ENCODE measurements around the gene ATP13A4.

Gene ATP13A4

DNA sequence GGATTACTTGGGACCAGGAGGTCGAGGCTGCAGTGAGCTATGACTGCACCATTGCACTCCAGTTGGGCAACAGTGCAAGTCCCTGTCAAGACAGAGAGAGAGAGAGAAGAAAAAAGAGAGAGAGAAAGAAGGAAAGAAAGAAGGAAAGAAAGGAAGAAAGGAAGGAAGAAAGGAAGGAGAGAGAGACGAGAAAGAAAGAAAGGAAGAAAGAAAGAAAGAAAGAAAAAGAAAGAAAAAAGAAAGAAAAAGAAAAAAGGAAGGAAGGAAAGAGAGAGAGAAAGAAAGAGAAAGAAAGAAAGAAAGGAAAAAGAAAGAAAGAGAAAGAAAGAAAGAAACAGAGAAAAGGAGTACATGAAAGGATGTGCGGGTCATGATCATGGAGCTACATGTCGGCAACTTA, 80.2 kb downstream of the ATP13A4 start:
- no peaks in the 10 kb centered on the region for H3K9me3 Mint-ChIP-seq
- H3K27me3 Mint-ChIP-seq, result no peaks in the 10 kb centered on the region
- ATAC-seq (replicated peaks; ENCODE audit: extremely low read depth, poor library complexity, severe bottlenecking) (no peak), DNase-seq (ENCODE audit: low spot score in 2 of 2) (no peak)
- no peaks in the 10 kb centered on the region for H3K4me1 Mint-ChIP-seq
- no peak overlapping the region for H3K4me3 Mint-ChIP-seq
- H3K36me3 Mint-ChIP-seq (ENCODE audit: insufficient read depth), result no peaks in the 10 kb centered on the region
- H3K27ac Mint-ChIP-seq (ENCODE audit: low read depth), result no peak overlapping the region

DNA sequence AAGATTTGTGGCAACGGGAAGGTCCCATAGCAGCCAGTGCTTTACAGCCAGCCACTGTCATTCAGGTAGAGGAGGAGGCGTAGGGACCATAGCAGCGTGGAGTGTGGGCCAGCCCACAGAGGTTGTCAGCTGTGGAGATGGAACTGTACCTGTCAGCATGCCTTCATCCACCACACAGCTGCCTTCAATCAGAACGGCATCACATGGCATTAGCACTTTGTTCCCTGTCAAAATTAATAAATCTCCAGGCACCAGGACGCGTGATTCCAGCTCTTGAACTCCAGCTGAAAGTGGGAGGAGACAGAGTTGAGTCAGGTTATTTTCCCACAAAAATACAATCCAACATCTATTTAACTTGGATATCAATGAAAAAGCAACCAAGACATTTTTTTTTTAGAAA, 84.0 kb downstream of the ATP13A4 start:
- no peak for ATAC-seq (replicated peaks; ENCODE audit: extremely low read depth, poor library complexity, severe bottlenecking)
- Mint-ChIP-seq H3K27ac (ENCODE audit: low read depth) (no peak overlapping the region), H3K4me1 (no peaks in the 10 kb centered on the region), H3K9me3 (no peaks in the 10 kb centered on the region), H3K36me3 (ENCODE audit: insufficient read depth) (no peaks in the 10 kb centered on the region), H3K4me3 (no peak overlapping the region), H3K27me3 (no peaks in the 10 kb centered on the region)
- no peak for DNase-seq (ENCODE audit: low spot score in 2 of 2)

DNA sequence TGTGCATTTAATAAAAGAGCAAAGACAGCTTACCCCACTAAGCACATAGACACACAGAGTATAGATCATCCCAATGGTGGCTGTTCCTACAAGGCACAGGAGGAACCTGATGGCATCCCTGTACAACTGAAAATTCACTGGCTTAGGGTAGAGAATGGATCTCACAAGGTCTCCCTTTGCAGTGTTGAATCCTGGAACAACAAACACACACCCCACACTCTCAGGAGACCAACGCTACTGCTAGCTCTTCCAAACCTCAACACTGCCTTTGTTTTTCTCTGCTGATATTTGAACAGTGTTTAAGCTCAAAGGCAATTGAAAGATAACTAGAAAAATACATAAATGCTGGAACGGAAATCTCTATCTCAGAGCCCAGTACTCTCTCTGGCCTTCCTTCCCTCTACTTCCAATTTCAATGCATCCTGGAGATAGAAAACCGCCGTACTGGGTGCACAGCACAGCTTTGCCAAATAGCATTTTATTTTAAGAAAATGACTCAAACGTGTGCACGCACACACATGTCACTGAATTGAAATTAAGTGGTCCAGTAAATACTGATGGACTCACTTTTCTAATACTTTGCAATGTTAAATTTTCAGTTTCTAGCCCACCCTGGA, 88.6 kb downstream of the ATP13A4 start:
- Mint-ChIP-seq H3K27ac (ENCODE audit: low read depth) (no peak overlapping the region), H3K36me3 (ENCODE audit: insufficient read depth) (no peaks in the 10 kb centered on the region), H3K27me3 (no peaks in the 10 kb centered on the region), H3K4me3 (no peak overlapping the region), H3K4me1 (no peaks in the 10 kb centered on the region), H3K9me3 (no peaks in the 10 kb centered on the region)
- no peak for DNase-seq (ENCODE audit: low spot score in 2 of 2)
- no peak for ATAC-seq (replicated peaks; ENCODE audit: extremely low read depth, poor library complexity, severe bottlenecking)

DNA sequence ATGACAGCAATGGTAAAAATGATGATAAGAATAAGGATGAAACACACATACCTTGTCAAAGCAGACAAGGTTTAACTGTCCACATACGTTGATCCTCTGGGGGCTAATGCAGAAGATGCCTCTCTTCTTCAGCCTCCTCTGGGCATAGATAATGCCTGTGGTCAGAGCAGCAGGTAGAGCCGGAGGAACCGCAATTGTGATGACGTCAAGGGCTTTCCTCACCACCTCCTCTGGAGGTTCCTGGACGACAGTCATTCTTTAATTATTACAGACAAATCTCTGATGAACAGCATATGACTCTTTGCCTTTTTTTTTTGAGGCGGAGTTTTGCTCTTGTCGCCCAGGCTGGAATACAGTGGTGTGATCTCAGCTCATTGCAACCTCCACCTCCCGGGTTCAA, 89.8 kb downstream of the ATP13A4 start:
- Mint-ChIP-seq H3K27ac (ENCODE audit: low read depth) (no peak overlapping the region), H3K9me3 (no peaks in the 10 kb centered on the region), H3K4me3 (no peak overlapping the region), H3K4me1 (no peaks in the 10 kb centered on the region), H3K27me3 (no peaks in the 10 kb centered on the region), H3K36me3 (ENCODE audit: insufficient read depth) (no peaks in the 10 kb centered on the region)
- DNase-seq (ENCODE audit: low spot score in 2 of 2) (no peak), ATAC-seq (replicated peaks; ENCODE audit: extremely low read depth, poor library complexity, severe bottlenecking) (no peak)

DNA sequence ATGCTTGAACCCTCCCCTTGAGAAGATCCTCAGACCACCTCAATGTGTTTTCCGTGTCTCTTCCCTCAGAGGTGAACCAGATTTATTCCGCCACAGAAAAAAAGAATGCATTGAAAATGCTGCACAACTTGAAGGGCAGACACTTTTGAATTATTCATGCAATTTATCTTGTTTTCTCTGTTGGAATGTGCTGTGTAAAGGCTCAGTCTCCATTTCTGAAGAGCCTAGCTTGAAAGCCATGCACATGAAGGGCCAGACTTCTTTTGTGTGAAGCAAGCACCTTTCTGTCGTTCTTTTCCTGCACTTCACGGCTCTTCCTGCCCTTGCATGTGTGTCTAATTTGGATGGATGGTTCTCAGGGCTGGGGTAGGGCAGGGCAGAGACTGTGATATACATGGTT, 97.2 kb downstream of the ATP13A4 start:
- ATAC-seq (replicated peaks; ENCODE audit: extremely low read depth, poor library complexity, severe bottlenecking) (no peak), DNase-seq (ENCODE audit: low spot score in 2 of 2) (no peak)
- Mint-ChIP-seq H3K27ac (ENCODE audit: low read depth) (no peak overlapping the region), H3K4me3 (no peak overlapping the region), H3K36me3 (ENCODE audit: insufficient read depth) (no peaks in the 10 kb centered on the region), H3K27me3 (no peaks in the 10 kb centered on the region), H3K9me3 (no peaks in the 10 kb centered on the region), H3K4me1 (no peaks in the 10 kb centered on the region)

DNA sequence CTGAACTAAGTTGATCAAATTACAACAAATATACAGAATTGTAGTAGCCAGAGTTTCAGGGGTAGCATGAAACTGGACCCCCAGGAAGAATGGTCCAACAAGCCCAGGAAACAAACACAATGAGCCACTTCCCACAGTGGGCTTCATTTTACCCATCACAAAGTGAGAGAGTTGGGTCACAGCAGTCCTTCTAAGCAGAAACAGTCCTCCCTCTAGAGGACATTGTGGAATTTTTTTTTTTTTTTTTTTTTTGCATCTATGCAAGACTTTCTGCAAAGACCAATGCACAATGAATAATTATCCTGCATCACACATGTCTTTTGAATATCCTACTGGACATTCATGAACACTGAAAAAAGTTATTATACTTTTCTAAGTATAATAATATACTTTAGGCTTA, 102.4 kb downstream of the ATP13A4 start:
- H3K4me3 Mint-ChIP-seq, result no peak overlapping the region

DNA sequence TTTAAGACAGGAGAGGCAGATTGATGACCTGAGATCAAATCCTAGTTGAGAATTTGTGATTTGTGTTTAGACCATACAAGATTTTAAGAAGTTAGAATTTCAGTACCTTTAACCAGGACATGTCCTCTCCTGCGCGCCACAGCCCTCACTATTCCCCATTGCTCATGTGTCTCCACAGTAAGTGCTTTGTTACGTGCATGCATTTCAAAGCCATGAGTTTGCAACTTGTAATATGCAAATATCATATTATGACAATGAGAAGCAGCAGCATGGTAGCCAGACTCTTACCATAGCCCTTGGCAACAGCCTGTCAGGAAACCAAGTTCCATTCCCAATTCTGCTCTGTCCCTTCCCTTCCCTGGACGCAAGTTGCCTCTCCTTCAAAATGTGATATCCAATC, 102.8 kb downstream of the ATP13A4 start:
- H3K9me3 Mint-ChIP-seq, result no peaks in the 10 kb centered on the region
- no peaks in the 10 kb centered on the region for H3K36me3 Mint-ChIP-seq (ENCODE audit: insufficient read depth)
- ATAC-seq (replicated peaks; ENCODE audit: extremely low read depth, poor library complexity, severe bottlenecking), result no peak
- no peak overlapping the region for H3K27ac Mint-ChIP-seq (ENCODE audit: low read depth)
- H3K27me3 Mint-ChIP-seq, result no peaks in the 10 kb centered on the region
- no peak overlapping the region for H3K4me3 Mint-ChIP-seq
- no peaks in the 10 kb centered on the region for H3K4me1 Mint-ChIP-seq
- DNase-seq (ENCODE audit: low spot score in 2 of 2), result no peak

More for the DNA sequence above, 102.4 kb downstream of the ATP13A4 start:
- DNase-seq (ENCODE audit: low spot score in 2 of 2) (no peak), ATAC-seq (replicated peaks; ENCODE audit: extremely low read depth, poor library complexity, severe bottlenecking) (no peak)
- no peaks in the 10 kb centered on the region for H3K36me3 Mint-ChIP-seq (ENCODE audit: insufficient read depth)
- H3K9me3 Mint-ChIP-seq, result no peaks in the 10 kb centered on the region
- H3K4me1 Mint-ChIP-seq, result no peaks in the 10 kb centered on the region
- no peak overlapping the region for H3K27ac Mint-ChIP-seq (ENCODE audit: low read depth)
- no peaks in the 10 kb centered on the region for H3K27me3 Mint-ChIP-seq

DNA sequence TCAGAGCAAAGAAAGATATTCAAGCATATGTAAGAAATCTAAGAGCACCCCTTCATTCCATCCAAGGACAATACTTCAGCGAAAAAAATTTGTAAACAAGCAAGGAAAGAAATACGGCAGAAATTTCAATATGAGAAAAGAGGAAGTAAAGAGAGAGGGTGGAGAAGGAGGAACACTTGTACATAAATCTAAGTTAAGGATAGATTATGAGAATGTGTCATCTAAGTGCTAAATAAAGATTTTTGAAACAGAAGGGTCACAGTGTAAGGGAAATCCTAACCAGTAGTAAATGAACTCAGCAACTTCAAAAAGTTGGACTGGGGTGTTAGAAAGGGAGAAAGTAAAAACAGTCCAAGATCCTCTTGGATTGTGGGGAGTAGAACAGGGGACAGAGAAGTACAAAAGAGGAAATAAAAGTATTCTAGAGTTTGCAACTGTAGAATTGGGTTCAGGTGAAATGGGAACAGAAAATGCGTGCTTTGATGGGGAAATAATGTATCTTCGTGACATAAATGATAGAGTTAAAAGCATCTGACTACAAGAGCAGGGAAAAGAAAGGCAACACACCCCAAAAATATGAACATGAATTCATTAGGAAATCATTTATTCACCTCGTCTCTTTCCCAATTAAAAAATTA, 107.6 kb downstream of the ATP13A4 start:
- ATAC-seq (replicated peaks; ENCODE audit: extremely low read depth, poor library complexity, severe bottlenecking), result no peak
- no peak for DNase-seq (ENCODE audit: low spot score in 2 of 2)
- Mint-ChIP-seq H3K4me1 (no peaks in the 10 kb centered on the region), H3K36me3 (ENCODE audit: insufficient read depth) (peaks cover 3% of the 10 kb centered on the region), H3K4me3 (no peak overlapping the region), H3K27ac (ENCODE audit: low read depth) (no peak overlapping the region), H3K9me3 (no peaks in the 10 kb centered on the region), H3K27me3 (no peaks in the 10 kb centered on the region)

DNA sequence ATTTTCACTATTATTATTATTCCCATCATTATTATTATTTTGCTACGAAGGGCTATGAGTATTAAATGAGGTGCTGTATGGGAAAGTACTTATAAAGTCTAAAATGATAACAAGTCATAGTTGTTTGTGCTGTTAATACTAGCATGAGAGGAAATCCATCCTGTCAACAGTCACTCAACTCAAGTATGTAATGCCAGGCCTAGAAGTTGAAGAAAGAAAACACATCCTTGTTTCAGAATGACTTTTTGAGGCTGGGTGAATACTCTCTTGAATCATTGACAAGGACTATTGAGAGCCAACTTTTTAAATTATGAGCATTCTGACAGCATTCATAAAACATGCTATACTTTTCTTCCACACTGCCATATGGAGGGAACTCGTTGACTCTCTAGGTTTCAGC, 115.3 kb downstream of the ATP13A4 start:
- no peak for DNase-seq (ENCODE audit: low spot score in 2 of 2)
- H3K27ac Mint-ChIP-seq (ENCODE audit: low read depth), result no peak overlapping the region
- H3K36me3 Mint-ChIP-seq (ENCODE audit: insufficient read depth), result peaks cover 2% of the 10 kb centered on the region
- no peak for ATAC-seq (replicated peaks; ENCODE audit: extremely low read depth, poor library complexity, severe bottlenecking)
- H3K4me1 Mint-ChIP-seq, result no peaks in the 10 kb centered on the region
- no peak overlapping the region for H3K4me3 Mint-ChIP-seq
- no peaks in the 10 kb centered on the region for H3K27me3 Mint-ChIP-seq
- H3K9me3 Mint-ChIP-seq, result no peaks in the 10 kb centered on the region

DNA sequence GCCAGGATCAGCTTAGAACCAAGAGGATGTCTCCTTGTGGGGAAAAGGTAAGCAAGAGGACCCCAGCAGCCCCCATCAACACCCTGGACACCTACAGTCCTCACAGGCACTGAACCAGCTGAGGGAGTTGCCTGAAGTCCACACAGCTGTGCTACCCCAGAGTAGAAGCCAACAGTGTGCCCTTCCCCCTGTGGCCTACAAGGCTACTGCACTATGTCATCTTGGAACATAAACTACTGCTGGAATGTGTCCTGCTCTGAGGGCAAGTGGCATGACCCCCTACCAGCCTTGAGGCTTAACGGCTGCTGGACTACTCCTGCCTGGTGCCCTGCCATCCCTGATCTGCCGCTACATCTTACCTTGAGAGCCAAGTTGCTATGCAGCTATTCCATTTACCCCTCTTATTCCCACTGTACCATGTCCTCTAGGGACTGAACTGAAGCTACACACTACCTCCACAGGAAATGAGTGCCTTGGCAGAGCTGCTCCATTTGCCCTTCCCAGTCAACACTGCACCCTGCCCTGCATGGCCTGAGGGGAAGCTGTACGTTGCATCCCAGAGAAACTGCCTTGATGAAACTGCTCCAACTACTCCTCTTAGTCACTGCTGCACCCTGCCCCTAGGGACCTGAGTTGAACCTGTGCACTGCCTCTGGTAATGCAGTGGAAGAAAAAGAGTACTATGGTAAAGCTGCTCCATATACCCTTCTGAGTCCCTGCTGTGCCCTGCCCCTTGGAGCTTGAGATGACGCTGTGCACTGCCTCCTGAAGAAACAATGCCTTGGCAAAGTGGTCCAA, 135.9 kb downstream of the ATP13A4 start:
- Mint-ChIP-seq H3K27me3 (peaks cover 8% of the 10 kb centered on the region), H3K9me3 (peaks cover 39% of the 10 kb centered on the region)

DNA sequence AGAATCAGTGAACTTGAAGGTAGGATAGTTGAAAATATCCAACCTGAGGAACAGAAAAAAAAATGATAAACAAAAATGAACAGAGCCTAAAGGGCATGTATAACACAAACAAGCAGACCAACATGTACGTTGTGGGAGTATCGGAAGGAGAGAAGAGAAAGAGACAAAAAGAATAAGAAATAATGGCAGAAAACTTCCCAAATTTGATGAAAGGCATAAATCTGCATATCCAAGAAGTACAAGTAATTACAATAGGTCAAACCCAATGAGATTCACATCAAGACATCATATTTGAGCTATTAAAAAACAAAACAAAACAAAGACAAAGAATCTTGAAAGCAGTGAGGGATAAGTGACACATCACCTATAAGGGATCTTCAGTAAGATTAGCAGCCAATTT, 138.1 kb downstream of the ATP13A4 start:
- peaks cover 8% of the 10 kb centered on the region for H3K27me3 Mint-ChIP-seq
- H3K4me3 Mint-ChIP-seq, result no peak overlapping the region
- H3K27ac Mint-ChIP-seq (ENCODE audit: low read depth), result no peak overlapping the region
- no peak for ATAC-seq (replicated peaks; ENCODE audit: extremely low read depth, poor library complexity, severe bottlenecking)
- H3K36me3 Mint-ChIP-seq (ENCODE audit: insufficient read depth), result peaks cover 6% of the 10 kb centered on the region
- H3K4me1 Mint-ChIP-seq, result no peaks in the 10 kb centered on the region
- no peak for DNase-seq (ENCODE audit: low spot score in 2 of 2)
- peaks cover 28% of the 10 kb centered on the region for H3K9me3 Mint-ChIP-seq

More for the DNA sequence above, 135.9 kb downstream of the ATP13A4 start:
- Mint-ChIP-seq H3K27ac (ENCODE audit: low read depth) (no peak overlapping the region), H3K36me3 (ENCODE audit: insufficient read depth) (peaks cover 4% of the 10 kb centered on the region), H3K4me1 (no peaks in the 10 kb centered on the region), H3K4me3 (no peak overlapping the region)
- no peak for DNase-seq (ENCODE audit: low spot score in 2 of 2)
- ATAC-seq (replicated peaks; ENCODE audit: extremely low read depth, poor library complexity, severe bottlenecking), result no peak

DNA sequence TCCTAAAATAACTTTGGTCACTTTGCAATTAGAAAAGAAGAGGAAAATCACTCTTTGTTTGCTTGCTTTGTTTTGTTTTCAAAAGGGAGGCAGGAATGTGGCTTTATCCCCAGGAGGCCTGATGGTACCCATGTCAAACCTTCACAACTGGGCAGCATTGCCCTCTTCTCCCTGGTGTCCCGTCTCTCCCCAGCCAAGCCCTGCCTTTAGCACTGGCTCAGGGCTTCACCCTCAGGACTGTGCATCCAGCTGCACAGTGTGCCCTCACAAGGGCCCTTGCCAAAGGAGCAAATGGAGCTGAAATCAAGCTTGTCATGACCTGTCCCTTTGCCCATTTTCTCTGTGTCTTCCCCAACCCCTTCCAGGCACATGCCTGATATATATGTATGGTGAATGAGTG, 147.0 kb downstream of the ATP13A4 start:
- Mint-ChIP-seq H3K27me3 (no peaks in the 10 kb centered on the region), H3K4me1 (no peaks in the 10 kb centered on the region), H3K9me3 (no peaks in the 10 kb centered on the region), H3K4me3 (no peak overlapping the region), H3K27ac (ENCODE audit: low read depth) (no peak overlapping the region), H3K36me3 (ENCODE audit: insufficient read depth) (peaks cover 2% of the 10 kb centered on the region)
- no peak for ATAC-seq (replicated peaks; ENCODE audit: extremely low read depth, poor library complexity, severe bottlenecking)
- DNase-seq (ENCODE audit: low spot score in 2 of 2), result no peak

DNA sequence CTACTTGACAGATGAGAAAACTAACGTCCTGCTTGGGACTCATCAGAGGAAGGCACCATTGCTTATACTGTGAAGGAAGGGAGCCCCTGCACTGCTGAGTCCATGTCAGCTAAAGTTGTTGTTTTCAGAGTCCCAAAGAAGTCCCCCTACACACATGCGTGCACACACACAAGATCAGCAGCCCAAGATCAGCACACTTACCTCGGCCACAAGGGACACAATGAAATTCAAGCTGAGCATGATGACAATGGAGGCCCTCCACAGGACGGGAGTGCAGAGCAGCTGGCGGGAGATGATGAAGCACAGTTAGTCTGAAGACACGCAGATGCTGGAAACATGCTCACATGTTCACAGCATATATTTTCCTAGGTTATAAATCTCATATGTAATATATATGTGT, 147.6 kb downstream of the ATP13A4 start:
- Mint-ChIP-seq H3K27ac (ENCODE audit: low read depth) (no peak overlapping the region), H3K36me3 (ENCODE audit: insufficient read depth) (peaks cover 2% of the 10 kb centered on the region), H3K4me1 (no peaks in the 10 kb centered on the region), H3K9me3 (no peaks in the 10 kb centered on the region), H3K4me3 (no peak overlapping the region), H3K27me3 (no peaks in the 10 kb centered on the region)
- no peak for DNase-seq (ENCODE audit: low spot score in 2 of 2)
- ATAC-seq (replicated peaks; ENCODE audit: extremely low read depth, poor library complexity, severe bottlenecking), result no peak
